Stimulated activated naive CD4-positive, alpha-beta T cell (primary cell): ENCODE data around the gene HNRNPAB.
"Not testable (repeated sequence)": the region's sequence is repeated elsewhere in the genome, so short reads cannot be mapped to it uniquely, and the experiment has no call there.

ENCODE experiments used
- DNase-seq, 6 experiments: peaks; one replicate each; lab custom pipeline; 2025; lab: John Stamatoyannopoulos, UW

Gene HNRNPAB

GRCh38 chr5:178244576-178244975 is 40.2 kb downstream of the HNRNPAB start:
- DNase-seq: no peak

DNA sequence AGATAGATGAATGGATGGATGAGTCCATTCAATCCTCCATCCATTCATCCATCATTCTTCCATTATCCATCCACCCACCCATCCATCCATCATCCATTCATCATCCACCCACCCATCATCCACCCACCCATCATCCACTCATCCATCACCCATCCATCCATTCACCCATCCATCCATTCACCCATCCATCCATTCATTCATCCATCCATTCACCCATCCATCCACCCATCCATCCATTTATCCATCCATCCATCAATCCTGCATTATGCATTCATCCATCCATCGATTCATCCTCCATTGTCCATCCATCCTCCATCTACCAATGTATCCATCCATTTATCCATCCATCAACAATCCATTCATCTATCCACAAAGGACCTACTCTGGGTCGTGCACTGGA is 41.1 kb downstream of the HNRNPAB start:
- no peak for DNase-seq

DNA sequence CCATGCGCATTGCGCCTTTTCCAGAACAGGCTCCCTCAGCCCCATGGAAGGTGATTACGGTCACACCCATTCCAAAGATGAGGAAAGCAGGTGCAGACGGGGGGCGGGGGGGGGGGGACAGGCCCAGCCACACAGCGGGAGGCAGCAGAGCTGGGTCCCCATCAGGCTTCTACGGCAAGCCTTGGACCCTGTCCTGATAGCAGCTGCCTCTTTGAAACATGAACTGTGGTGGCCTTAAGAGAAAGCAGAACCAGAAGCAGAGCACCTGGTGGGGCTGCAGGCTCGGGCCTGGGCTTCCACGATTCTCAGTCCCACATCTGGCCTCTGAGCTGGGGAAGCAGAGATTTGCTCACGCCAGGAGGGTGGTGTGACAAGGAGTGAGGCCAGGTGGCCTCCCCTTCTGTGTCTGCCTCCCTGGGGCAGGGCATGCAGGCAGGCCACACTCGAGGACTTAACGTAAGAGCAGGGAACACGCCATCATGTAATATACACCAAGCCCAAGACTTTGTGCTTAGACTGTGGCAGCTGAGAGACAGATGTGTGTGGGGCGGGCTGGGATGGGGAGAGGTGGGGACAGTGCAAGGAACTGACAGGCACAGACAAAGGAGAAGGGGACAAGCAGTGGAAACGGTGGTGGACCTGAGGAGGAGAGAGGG is 42.4 kb downstream of the HNRNPAB start:
- no peak for DNase-seq

DNA sequence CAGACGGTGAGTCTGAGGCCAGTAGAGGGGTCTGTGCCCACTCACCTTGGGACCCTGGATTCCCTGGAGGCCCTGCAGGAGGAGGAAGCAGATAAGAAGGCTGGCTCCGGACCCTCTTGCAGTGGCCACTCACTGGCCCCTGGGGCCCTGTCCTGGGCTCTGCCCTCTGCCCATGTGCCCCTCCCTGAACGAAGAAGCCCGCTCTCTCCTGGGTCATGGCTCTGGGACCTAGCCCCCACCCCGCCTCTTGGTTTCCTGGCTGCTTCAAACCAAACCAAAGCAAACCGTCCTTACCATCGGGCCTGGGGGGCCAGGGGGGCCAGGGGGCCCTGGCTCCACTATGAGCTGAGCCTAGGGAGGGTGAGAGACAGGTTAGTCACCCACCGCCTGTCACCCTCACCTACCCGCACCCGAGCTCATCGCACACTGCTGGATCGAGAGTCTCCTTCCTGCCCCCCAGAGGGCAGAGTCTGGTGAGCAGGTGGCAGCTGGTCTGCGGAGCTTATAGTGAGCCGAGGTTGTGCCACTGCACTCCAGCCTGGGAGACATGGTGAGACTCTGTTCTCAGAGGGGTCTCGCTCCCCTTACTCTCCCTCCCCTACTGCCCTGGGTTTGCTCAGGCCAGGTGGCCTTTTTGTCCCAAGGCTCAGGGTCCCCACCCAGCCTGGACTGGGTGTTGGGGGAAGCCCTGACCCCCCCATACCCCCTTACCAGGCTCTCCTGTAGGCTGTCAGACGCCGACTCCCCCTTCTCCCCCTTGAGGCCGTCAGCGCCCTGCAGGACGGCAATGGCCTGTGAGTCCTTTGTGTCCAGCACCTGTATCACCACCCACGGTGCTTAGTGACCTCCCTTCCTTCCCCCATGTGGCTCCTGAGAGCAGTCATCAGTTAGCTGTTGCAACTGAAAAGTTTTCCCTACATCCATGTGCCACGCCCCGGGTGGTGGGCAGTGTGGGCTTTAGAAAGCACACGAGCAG is 43.4 kb downstream of the HNRNPAB start:
- no peak for DNase-seq

- no peak for DNase-seq
Measured at GRCh38 chr5:178248750-178249149, 44.4 kb downstream of the HNRNPAB start.

- DNase-seq: peak in 1 of 6 experiments; percentile 33
Measured at GRCh38 chr5:178249191-178249989, 45.1 kb downstream of the HNRNPAB start.

- no peak for DNase-seq
Measured at GRCh38 chr5:178250263-178250662, 45.9 kb downstream of the HNRNPAB start.

DNA sequence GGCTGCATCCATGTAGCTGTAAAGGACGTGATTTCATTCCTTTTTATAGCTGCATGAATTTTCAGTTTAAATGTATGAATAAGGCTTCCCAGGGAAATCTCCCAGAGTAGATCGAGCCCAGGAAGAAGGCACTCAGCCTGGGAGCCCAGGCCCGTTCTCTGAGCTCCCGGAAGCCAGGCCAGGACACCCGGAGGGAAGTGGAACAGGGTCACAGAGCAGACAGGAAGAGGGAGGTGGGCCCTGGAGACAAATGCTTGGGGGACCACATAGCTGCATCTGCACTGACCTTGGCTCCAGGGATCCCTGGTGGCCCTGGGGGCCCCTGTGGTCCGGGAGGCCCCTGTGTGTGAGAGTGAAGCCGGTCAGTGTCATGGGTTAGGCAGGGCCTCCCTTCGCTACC is 47.9 kb downstream of the HNRNPAB start:
- no peak for DNase-seq

DNA sequence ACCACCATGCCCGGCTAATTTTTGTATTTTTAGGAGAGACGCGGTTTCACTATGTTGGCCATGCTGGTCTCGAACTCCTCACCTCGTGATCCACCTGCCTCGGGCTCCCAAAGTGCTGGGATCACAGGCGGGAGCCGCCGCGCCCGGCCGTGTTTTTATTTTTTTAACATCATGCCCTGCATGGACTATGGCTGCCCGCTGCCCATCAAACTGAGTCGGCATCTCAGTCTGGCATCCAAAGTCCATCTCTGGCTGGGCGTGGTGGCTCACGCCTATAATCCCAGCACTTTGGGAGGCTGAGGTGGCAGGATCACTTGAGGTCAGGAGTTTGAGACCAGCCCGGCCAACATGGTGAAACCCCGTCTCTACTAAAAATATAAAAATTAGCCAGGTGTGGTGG is 49.3 kb downstream of the HNRNPAB start:
- not testable (repeated sequence) for DNase-seq

DNA sequence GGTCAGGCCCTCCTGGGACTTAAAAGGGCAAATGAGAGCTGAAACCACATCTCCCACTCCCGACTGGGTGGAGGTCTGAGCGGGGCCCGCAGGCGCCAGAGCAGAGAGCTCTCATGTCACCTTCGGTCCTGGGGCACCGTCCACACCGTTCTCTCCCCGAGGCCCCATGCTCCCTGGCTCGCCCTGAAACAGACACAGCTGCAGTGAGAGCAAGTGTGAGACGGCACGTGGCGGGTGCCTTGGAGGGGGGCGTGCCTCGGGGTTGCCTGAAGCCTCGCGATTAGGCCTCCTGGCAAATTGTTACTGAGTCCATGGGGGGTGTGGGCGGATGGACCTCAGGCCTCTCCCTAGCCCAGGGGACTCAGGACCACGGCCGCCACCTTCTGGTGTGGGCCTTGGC is 52.4 kb downstream of the HNRNPAB start:
- no peak for DNase-seq

GRCh38 chr5:178257650-178258049 is 53.3 kb downstream of the HNRNPAB start:
- no peak for DNase-seq

GRCh38 chr5:178259623-178260536 is 55.5 kb downstream of the HNRNPAB start:
- DNase-seq: no peak
